Jurkat, Clone E6-1 (cell line): ENCODE data around the gene EEIG2.
"Not testable (repeated sequence)": the region's sequence is repeated elsewhere in the genome, so short reads cannot be mapped to it uniquely, and the experiment has no call there.

Source experiments
- DNase-seq: peaks from one replicate; pipeline ENCODE4 v3.0.0-alpha.2; 2011; ENCODE audit warnings: low read depth, low spot score
- H3K4me3 ChIP-seq: 2 replicates; pipeline ENCODE4 v1.5.1; 2011; ENCODE audit warnings: mild to moderate bottlenecking, low read length, control low read depth, moderate library complexity

Gene EEIG2

DNA sequence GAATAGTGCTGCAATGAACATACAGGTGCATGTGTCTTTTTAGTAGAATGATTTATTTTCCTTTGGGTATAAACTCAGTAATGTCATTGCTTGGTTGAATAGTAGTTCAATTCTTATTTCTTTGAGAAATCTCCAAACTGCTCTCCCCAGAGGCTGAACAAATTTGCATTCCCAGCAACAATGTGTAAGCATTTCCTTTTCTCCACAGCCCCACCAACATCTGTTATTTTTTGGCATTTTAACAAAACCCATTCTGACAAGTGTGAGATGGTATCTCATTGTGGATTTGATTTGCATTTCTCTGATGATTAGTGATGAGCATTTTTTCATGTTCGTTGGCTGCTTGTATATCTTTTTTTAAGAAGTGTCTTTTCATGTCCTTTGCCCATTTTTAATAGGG, 21.9 kb upstream of the EEIG2 start:
- H3K4me3 ChIP-seq, result no peak overlapping the region
- peak; percentile 68 for DNase-seq

DNA sequence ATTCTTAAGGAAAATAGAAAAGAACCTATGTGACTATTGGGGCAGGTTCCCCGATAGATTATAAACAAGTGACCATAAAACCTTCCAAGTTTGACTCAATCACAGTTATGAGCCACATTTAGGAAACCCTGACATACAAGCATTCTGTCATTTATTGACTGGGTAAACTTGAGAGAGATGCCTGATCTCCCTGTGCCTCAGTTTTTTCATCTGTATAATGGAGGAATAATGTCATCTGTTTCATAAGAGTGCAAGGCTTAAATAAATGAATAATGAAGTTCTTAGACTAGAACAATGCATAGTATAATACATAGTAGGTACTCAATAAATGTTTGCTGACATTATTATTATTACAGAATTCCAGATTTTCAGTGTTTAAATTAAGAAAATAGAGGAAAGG, 18.9 kb upstream of the EEIG2 start:
- DNase-seq, result no peak

DNA sequence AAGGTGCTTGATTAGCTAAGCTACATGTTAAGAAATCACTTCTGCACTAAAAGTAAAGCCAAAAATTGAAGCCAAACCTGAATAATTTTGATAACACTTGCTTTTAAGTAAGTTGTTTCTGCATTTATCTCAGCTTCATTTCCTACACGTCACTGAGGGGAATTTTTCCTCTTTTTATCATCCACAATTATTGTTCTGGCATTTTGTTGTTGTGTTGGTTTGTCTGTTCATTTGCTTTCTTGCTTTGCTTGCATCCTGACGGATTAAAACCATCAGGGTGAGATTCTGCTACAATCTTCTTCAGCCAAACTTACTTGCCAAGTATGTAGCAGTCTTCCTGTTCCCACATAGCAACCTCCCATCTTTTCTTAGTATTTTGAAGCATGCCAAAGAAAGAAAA, 18.0 kb upstream of the EEIG2 start:
- no peak for DNase-seq
- no peak overlapping the region for H3K4me3 ChIP-seq

More for the DNA sequence above, 18.9 kb upstream of the EEIG2 start:
- H3K4me3 ChIP-seq, result no peak overlapping the region

DNA sequence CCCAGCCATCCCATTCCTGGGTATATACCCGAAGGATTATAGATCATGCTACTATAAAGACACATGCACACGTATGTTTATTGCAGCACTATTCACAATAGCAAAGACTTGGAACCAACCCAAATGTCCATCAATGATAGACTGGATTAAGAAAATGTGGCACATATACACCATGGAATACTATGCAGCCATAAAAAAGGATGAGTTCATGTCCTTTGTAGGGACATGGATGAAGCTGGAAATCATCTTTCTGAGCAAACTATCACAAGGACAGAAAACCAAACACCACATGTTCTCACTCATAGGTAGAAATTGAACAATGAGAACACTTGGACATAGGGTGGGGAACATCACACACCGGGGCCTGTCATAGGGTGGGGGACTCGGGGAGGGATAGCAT, 12.4 kb upstream of the EEIG2 start:
- H3K4me3 ChIP-seq, DNase-seq: not testable (repeated sequence)

DNA sequence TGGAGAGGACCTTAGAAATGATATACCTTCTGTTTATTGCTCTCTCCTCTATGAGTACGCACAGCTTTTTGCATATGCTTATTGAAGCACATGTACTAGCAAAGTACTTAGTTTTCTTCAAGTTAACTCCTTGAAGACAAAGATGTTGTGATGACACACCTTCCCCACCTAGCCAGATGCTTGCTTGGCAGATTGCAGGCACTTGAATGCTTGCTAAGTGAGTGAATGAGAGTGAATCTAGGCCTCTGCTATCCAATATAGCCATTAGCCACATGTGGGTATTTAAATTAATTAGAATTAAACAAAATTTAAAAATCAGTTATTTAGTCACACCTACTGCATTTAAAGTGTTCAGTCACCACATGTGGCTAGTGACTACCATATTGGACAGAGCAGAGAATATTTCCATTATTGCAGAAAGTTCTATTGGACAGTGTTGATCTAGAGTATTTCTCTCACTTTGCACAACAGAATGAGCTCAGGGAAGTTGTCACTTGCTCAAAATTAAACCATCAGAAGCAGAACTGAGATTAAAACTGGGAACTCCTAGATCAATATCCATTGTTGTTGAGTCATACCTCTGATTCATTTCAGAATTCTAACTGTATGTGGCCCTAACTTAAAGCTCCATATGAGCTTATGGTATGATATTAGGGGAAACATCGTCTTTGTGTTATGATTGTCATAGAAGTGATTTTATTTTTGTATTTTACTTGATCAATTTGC, 8.6 kb upstream of the EEIG2 start:
- H3K4me3 ChIP-seq, result no peak overlapping the region
- no peak for DNase-seq

DNA sequence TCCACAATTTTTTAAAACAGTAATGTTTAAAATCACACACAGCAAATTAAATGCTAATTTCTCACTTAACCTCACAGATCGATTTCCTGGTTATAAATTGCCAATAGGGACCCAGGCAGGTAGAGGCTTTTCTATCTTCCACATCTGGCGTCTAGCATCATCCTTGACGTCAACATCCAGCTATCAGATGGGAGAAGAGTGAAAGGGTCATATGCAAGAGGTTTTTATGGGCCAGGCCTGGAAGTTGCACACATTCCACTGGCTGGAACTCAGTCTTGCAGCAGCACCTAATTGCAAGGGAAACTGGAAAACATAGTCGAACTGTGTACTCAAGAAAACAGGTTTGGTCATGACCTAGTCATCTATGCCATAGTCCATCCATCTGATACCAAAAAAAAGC, 6.0 kb upstream of the EEIG2 start:
- H3K4me3 ChIP-seq, result no peak overlapping the region
- no peak for DNase-seq

DNA sequence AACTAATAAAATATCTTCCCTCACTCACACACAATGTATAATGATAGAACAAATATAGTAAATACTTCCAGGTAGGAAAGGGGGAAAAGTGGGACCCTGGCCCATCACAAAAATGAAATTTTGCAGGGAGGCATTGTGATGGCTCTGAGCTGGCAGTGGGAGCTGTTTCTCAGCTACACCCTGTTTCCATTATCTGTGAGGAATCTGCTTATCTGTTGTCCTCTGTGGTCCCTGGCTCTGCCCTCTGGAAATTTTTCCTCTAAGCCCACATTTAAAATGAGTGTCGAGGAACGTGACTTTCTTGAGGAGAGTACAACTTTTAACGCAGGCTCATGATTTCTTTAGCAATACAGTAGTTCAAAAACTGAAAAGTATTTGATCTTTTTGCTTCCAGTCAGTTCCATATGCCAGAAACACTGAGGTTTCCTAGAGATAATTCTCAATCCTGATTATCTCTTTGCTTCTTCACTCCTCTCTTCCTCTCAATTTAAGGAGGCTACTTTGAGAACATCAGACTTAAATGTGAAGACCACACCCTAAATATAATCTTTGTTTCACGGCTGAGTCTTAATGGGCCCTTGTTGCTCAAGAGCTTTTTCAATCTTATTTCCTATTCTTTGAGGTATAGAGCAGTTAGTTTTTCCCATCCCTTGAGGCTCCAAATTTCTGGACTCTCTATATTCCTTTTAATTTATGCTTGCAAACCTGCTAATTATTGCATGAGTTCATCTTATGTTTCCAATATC, 5.0 kb upstream of the EEIG2 start:
- no peak for DNase-seq
- H3K4me3 ChIP-seq, result no peak overlapping the region

DNA sequence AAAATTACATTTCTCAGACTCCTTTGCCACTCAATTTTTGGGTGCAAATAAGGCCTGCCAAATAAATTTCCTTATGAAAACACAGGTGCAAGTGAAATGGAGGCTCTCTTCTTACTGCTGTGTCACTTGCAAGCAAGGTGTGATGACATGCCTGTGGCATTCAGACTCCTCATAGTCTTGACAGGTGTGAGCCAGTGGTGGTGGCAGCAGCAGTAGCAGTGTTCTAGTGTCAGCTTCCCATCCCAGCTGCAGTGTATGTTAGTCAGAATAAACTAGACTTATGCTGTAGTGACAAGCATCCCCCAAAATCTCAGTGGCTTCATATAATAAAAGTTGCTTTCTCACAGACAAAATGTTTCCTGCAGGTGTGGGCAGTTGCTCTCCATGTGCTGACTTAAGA, 3.8 kb upstream of the EEIG2 start:
- peak; percentile 65 for DNase-seq
- H3K4me3 ChIP-seq, result no peak overlapping the region

DNA sequence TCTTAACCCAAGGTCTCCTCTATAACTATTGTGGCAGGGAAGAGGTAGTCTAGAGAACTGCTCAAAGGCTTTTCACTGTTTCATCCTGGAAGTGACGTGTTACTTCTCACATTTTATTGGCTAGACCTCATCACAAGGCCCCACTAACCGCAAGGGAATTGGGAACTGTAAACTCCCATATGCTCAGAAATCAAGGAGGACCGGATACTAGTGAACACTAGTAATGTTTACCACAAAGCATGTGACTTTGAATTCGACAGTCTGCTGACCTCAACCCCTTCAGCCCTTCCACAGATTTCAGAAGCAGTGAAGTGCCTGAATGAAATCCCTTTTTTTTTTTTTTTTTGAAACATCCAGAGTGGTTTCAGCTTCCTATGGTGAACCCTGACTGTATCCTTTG, 3.4 kb upstream of the EEIG2 start:
- DNase-seq, result no peak
- no peak overlapping the region for H3K4me3 ChIP-seq

DNA sequence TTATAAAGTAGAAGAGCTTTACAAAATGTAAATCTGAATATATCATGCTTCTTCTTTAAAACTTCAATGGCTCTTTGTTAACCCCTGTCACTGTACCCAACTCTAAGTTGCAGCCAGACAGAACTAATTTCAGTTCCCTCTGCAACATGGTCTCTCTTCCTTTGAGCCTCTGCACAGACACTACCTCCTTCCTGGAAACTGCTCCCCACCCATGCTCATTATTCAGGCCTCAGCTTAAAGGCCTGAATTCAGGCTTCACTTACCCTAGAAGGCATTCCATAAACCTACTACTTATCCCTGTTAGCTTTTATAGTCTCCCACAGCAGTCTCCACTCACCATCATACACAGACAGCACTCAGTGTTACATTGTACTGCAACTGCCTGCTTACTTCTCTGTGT, 2.6 kb upstream of the EEIG2 start:
- DNase-seq, result no peak
- H3K4me3 ChIP-seq, result no peak overlapping the region

DNA sequence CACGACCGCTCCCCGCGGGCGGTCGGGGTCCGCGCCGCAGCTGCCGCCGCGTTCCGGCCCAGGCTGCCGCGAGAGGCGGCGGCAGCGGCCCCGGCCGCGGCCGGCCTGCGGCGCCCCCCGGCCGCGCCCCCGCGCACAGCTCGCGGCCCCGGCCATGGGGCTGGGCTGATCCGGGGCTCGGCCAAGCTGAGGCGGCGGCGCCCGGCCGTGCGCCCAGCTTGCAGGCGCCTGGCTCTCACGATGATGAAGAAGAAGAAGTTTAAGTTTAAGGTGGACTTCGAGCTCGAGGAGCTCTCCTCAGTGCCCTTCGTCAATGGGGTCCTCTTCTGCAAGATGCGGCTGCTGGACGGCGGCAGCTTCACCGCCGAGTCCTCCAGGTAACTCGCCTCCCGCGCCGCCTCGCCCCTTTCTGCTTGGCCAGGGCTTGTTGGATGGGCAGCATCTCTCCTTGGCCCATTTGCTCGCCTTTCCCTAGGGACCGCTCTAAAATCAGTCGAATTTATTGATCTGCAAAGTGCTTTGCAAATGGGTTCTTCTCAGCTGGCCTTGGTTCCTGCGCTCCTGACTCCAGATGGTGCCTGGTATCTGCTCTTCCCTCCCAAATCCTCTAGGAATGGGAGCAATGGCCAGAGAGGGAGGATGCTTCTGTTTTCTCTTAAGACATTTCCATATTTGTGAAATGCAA, 431 bp downstream of the EEIG2 start:
- no peak for DNase-seq
- H3K4me3 ChIP-seq, result peak overlapping the region; percentile 76

DNA sequence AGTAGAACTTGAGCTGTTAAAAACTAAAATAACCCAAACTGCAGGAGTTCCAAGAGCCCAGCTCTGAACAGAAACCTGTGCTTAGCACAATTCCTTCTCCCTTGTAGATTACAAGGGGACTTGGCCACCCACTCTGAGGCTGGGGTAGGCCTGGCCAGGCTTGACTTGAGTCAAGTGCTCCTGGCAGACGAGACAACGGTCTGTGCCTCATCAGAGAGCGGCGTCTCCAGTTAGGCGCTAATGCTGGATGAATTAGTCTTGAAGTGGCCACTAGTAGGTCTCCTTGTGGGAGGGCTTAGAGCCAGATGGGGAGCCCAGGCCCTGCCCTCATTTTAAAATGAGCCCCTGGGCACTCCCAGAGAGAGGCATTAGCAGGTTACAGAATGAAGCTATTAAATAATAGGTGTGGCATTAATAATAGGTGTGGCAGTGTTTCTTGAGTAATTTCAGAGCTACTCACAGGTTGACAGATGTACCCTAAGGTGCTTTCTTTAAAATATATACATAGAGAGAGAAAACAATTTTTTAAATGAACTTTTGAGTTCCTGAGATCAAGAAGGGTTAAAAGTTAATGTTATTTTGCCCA, 1.1 kb downstream of the EEIG2 start:
- peak; percentile 59 for DNase-seq
- H3K4me3 ChIP-seq, result peak overlapping the region; percentile 76

DNA sequence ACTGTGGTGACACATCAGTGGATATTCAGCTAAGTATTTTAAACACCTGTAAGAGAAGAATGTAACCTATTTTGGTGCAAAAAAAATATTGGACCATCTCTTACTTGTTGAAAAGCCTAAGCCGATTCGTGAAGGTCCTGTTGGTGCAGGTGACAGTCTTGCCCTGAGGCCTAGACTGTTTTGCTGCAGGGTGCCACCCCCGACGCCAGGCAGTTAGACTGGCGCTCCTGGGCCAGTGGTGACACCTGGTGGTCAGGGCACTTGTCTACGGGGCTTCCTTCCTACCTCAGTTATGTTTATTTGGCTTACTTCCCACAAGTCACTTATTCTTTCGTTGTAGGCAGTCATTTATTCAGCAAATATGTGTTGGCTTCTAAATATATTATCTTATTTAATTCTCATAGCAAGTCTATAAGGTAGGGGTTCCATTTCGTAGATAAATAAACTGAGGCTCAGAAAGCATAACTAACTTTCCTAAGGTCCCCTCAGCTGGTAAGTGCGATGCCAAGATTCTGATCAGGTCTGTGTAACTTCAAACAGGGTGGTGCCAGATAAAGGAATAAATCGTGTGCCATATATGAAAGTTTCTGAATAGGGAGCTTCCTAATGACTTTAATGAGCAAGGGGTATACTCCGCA, 1.9 kb downstream of the EEIG2 start:
- peak; percentile 85 for DNase-seq
- H3K4me3 ChIP-seq, result peak overlapping the region; percentile 4

DNA sequence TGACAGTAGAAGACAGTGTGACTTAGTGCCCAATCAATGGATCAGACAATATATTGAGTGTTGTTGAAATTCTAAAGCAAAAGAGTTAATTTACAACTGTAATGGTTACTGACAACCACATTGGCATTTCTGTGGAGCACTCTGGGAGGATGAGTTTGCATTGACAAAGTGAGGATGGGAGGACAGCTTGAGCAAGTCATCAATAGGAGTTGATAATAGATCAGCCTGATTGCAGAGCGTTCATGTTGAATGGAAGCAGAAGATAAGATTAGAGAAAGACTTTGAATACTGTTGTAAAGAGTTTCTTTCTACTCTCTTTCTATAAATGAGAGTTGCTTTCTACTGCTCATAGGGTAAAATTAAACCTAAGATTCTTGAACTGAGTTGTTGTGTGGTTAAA, 3.9 kb downstream of the EEIG2 start:
- H3K4me3 ChIP-seq, result no peak overlapping the region
- DNase-seq, result no peak

DNA sequence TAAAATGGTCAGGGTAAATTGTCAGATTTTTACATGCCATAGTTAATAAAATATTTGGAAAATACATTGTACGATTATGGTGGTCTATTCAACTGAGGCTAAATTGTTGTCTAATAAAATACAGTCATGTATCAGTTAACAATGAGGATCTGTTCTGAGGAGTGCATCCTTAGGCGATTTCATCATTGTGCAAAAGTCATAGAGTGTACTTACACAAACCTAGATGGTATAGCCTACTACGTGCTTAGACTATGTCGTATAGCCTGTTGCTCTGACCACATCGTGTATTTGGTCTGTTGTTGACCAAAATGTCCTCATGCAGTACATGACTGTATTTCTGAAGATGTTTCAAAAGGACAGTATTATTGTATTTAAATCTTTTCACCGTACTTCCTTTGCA, 5.2 kb downstream of the EEIG2 start:
- no peak overlapping the region for H3K4me3 ChIP-seq
- DNase-seq, result no peak

DNA sequence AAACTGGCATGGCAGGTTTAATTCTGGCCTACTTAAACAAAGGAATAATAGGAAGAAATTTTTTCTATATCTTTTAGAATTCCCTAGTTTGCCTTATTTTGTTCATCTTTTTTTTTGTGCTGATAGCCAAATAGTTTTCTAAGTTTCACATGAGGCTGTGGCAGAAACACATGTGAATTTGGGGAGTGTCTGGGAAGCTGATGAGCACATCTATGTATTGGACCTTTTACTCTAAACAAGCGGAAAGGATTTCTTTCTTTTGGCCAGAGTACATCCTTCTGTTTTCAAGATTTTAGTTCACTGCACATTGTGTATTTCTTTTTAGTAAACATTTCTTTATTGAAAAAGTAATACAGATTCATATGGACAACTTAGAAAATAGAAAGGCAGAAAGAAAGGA, 5.6 kb downstream of the EEIG2 start:
- no peak for DNase-seq
- H3K4me3 ChIP-seq, result no peak overlapping the region

DNA sequence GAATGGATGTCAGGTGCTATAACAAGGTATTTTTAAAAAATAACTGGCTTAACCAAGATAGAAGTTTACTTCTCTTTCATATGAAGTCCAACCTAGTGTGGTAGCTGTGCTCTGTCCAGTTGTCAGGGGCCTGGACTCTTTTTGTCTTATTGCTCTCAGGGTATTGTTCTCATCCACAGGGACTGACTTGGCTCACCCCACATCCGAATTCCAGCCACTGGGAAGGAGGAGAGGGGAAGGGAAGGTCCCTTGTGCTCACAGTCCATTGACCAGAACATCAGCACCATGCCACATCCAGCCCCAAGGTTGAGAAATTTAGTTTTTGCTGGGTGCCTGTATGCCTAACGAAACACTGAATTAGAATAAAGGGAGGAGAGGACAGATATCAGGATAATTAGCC, 8.7 kb downstream of the EEIG2 start:
- no peak overlapping the region for H3K4me3 ChIP-seq
- no peak for DNase-seq

DNA sequence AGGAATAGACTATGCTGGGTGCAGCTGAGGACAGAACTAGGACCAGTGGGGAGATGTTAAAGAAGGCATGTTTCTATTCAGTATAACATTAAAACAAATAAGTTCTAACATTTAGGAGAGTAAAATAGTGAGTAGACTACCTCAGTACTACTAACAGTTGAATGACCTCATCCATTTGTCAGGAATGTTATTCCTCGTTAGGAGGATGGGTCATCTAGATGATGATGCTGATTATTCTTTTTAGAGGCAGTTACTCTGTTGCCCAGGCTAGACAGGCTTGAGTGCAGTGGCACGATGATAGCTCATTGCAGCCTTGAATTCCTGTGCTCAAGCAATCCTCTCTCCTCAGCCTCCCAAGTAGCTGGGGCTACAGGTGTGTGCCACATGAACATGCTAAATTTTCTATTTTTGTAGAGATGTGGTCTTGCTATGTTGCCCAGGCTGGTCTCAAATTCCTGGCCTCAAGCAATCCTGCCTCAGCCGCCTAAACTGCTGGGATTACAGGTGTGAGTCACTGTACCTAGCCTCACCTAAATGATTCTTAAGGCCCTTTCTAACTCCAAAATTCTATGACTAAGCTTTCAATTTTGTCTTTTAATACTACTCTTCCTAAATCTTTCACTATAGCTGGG, 9.3 kb downstream of the EEIG2 start:
- no peak overlapping the region for H3K4me3 ChIP-seq
- DNase-seq, result no peak

DNA sequence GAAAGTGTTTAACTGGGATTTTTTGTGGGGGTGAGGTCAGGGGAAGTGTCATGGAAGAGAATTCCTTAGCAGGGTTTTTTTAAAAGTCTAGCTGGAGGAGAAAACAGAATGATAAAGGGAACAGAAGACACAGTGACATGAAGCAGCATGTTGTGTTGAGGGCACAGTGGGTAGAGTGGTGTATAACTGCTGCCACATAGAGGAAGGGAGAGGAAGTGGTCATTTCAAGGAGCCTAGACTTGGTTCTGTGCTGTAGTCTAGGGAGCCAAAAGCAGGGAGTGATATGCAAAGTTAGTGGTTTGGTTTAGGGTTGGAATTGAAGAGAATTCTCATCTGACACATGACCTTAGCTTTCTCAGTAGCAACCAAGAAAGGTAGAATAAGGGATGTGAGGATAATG, 10.2 kb downstream of the EEIG2 start:
- peak; percentile 79 for DNase-seq
- H3K4me3 ChIP-seq, result no peak overlapping the region
